GM18508 (cell line): ENCODE data around the gene ANKMY1.

Source experiments
- ATAC-seq: cut with Tn5 transposase; IDR thresholded peaks from one replicate; pipeline ENCODE4 v1.9.1; 2021; ENCODE audit warnings: moderate number of reproducible peaks; ENCODE audit not compliant: insufficient read depth, unreplicated experiment

Gene ANKMY1

GRCh38 chr2:240439698-240440151 lies 118.1 kb downstream of the ANKMY1 start:
- ATAC-seq, result no peak

GRCh38 chr2:240438810-240439697 lies 118.7 kb downstream of the ANKMY1 start:
- ATAC-seq, result no peak

- no peak for ATAC-seq
Measured at GRCh38 chr2:240437861-240438809, 119.7 kb downstream of the ANKMY1 start.

GRCh38 chr2:240437551-240437860 lies 120.3 kb downstream of the ANKMY1 start:
- ATAC-seq, result no peak

- no peak for ATAC-seq
Measured at GRCh38 chr2:240436683-240437550, 120.9 kb downstream of the ANKMY1 start.

GRCh38 chr2:240435948-240436682 lies 121.7 kb downstream of the ANKMY1 start:
- no peak for ATAC-seq

- ATAC-seq, result no peak
Measured at GRCh38 chr2:240435457-240435947, 122.3 kb downstream of the ANKMY1 start, which contains the start of gene GPC1. Gene GPC1 (plus strand): TSS chr2:240435663. CDS start chr2:240435919, 256 bp downstream.

- ATAC-seq, result no peak
Measured at GRCh38 chr2:240434728-240435456, 122.9 kb downstream of the ANKMY1 start.

GRCh38 chr2:240433973-240434727 lies 123.6 kb downstream of the ANKMY1 start:
- no peak for ATAC-seq

- no peak for ATAC-seq
Measured at GRCh38 chr2:240432820-240433801, 124.7 kb downstream of the ANKMY1 start.

- ATAC-seq, result no peak
Measured at GRCh38 chr2:240432430-240432819, 125.4 kb downstream of the ANKMY1 start.

- ATAC-seq, result no peak
Measured at GRCh38 chr2:240431661-240432424, 125.9 kb downstream of the ANKMY1 start.

- ATAC-seq, result no peak
Measured at GRCh38 chr2:240431271-240431660, 126.5 kb downstream of the ANKMY1 start.

- no peak for ATAC-seq
Measured at GRCh38 chr2:240430595-240430994, 127.2 kb downstream of the ANKMY1 start.

GRCh38 chr2:240429872-240430491 lies 127.8 kb downstream of the ANKMY1 start:
- no peak for ATAC-seq
